ENCODE data around the gene RASD2. TPM values are rescaled to one million over a fixed set of nuclear protein-coding genes. Genes with fewer than 3 reads are reported as not detected.

The RASD2 gene
- polyA plus RNA-seq, 1 donor from 2014 or later, result not detected

DNA sequence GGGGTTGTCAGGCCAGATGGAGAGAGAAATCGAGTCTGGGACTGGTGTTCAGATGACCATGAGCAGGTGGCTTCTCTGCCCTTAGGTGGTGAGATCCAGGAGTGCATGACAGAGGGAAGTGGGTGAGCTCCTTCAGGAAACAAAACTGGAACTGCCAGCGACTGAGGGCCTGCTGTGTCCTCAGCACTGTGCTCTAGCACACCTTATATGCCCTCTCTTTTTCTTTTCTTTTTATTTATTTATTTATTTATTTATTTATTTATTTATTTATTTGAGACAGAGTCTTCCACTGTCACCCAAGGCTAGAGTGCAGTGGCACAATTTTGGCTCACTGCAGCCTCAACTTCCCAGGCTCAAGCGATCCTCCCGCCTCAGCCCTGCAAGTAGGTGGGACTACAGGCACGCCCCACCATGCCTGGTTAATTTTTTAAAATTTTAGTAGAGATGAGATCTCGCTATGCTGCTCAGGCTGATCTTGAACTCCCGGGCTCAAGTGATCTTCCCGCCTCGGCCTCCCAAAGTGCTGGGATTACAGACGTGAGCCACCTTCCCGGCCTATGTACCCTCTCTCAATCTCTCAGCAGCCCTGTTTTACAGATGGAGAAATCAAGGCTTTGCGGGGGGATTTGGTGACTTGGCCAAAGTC, 14.8 kb upstream of the RASD2 start:
- Mint-ChIP-seq H3K9me3 (peaks cover 0 to 6% (median 3%) of the 10 kb centered on the region in 3 donors), H3K4me3 (no peak overlapping the region), H3K36me3 (peaks cover 2% of the 10 kb centered on the region), H3K27me3 (peaks cover 12% of the 10 kb centered on the region), H3K4me1 (peaks cover 6 to 20% (median 11%) of the 10 kb centered on the region in 3 donors), H3K27ac (peak overlapping the region in 1 of 3 donors; percentile 46)

DNA sequence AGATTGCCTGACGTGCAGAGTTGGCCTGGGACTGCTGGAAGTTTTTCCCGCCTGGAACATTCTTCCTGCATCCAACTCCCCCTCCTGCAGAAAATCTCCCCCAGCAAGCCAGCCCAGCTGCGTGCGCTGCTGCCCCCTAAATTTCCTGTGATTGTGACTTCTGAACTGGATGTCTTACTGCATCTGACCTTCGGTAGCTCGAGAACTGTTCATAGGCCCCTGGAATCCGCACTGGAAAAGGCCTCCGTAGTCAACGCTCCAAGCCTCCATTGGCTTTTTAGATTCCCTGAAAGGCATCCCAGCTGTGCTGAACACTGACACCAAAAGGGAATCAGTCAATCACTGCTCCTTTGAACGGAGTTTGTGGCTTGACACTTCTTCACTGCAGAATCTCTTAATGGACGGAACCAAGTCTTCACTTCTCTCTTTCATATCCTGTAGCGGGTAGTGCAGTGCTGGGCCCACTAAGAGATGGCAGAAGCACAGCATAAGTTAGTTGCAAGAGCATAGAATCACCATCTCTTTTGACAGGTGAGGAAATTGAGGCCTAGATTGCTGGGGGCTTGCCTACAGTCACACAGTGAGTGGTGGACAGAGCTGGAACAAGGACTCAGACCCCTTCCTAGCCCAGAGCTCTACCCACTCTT, 14.2 kb upstream of the RASD2 start:
- H3K9me3 Mint-ChIP-seq, result peaks cover 0 to 6% (median 3%) of the 10 kb centered on the region in 3 donors
- peaks cover 6 to 20% (median 11%) of the 10 kb centered on the region in 3 donors for H3K4me1 Mint-ChIP-seq
- H3K4me3 Mint-ChIP-seq, result peak overlapping the region in 1 of 4 donors; percentile 59
- H3K27me3 Mint-ChIP-seq, result peaks cover 12% of the 10 kb centered on the region
- H3K27ac Mint-ChIP-seq, result no peak overlapping the region
- peaks cover 2% of the 10 kb centered on the region for H3K36me3 Mint-ChIP-seq

DNA sequence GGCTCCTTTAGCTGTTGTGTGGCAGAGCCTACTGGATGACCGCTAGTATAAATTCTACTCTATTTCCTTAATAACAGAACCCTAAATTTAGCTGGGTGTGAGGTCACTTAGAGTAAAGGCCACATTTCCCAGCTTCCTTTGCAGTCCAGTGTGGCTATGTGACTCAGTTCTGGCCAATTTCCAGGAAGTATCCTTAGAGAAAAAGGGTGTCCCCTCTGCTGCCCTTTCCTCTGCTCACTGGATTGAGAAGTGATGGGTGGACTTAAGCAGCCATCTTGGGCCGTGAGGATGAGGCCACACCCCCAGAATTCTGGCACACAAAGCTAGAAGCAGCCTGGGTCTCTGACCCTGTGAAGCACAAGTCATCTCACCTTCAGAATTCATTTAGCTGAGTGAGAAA, 11.7 kb upstream of the RASD2 start:
- H3K27ac Mint-ChIP-seq, result no peak overlapping the region
- H3K9me3 Mint-ChIP-seq, result peaks cover 0 to 6% (median 3%) of the 10 kb centered on the region in 3 donors
- H3K27me3 Mint-ChIP-seq, result peaks cover 2% of the 10 kb centered on the region
- peaks cover 2% of the 10 kb centered on the region for H3K36me3 Mint-ChIP-seq
- no peak overlapping the region for H3K4me3 Mint-ChIP-seq
- H3K4me1 Mint-ChIP-seq, result peaks cover 6 to 20% (median 10%) of the 10 kb centered on the region in 3 donors

- Mint-ChIP-seq H3K9me3 (peaks cover 0 to 6% (median 3%) of the 10 kb centered on the region in 3 donors), H3K27me3 (peaks cover 9% of the 10 kb centered on the region), H3K36me3 (peaks cover 2% of the 10 kb centered on the region)
Measured at GRCh38 chr22:35530700-35531099, 9.9 kb upstream of the RASD2 start.

DNA sequence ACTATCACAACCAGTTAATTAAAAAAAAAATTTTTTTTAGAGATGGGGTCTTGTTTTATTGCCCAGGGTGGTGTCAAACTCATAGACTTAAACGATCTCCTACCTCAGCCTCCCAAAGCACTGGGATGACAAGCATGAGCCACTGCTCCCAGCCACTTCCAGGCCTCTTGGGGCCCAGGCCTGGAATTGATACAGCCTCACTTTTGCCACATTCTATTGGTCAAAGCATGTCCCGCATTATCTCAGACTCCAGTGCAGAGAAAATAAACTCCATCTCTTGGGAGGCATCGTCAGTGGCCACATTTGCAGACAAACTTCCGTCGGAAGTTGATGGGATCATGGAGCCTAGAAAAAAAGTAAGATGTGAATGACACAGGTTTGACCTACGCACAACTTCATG, 9.4 kb upstream of the RASD2 start:
- Mint-ChIP-seq H3K4me1 (peaks cover 6 to 16% (median 10%) of the 10 kb centered on the region in 3 donors), H3K4me3 (no peak overlapping the region), H3K9me3 (peaks cover 0 to 6% (median 3%) of the 10 kb centered on the region in 3 donors), H3K36me3 (peaks cover 2% of the 10 kb centered on the region), H3K27ac (no peak overlapping the region), H3K27me3 (peaks cover 9% of the 10 kb centered on the region)

More at GRCh38 chr22:35530700-35531099, 9.9 kb upstream of the RASD2 start:
- Mint-ChIP-seq H3K4me3 (no peak overlapping the region), H3K4me1 (peaks cover 6 to 18% (median 10%) of the 10 kb centered on the region in 3 donors), H3K27ac (no peak overlapping the region)

GRCh38 chr22:35531676-35532075, 9.0 kb upstream of the RASD2 start:
- Mint-ChIP-seq H3K4me3 (no peak overlapping the region), H3K27ac (no peak overlapping the region), H3K36me3 (peaks cover 2% of the 10 kb centered on the region), H3K9me3 (peaks cover 0 to 6% (median 3%) of the 10 kb centered on the region in 3 donors), H3K4me1 (peaks cover 2 to 11% (median 6%) of the 10 kb centered on the region in 3 donors), H3K27me3 (peaks cover 9% of the 10 kb centered on the region)

- Mint-ChIP-seq H3K27ac (no peak overlapping the region), H3K9me3 (peaks cover 0 to 6% (median 3%) of the 10 kb centered on the region in 3 donors), H3K27me3 (peaks cover 9% of the 10 kb centered on the region), H3K4me3 (no peak overlapping the region), H3K4me1 (peaks cover 5 to 6% (median 6%) of the 10 kb centered on the region in 3 donors), H3K36me3 (peaks cover 2% of the 10 kb centered on the region)
Measured at GRCh38 chr22:35533365-35534029, 7.1 kb upstream of the RASD2 start.

GRCh38 chr22:35534091-35534490, 6.5 kb upstream of the RASD2 start:
- Mint-ChIP-seq H3K27me3 (peaks cover 13% of the 10 kb centered on the region), H3K36me3 (peaks cover 2% of the 10 kb centered on the region), H3K4me3 (no peak overlapping the region), H3K4me1 (peaks cover 6 to 9% (median 6%) of the 10 kb centered on the region in 3 donors), H3K9me3 (peaks cover 0 to 5% (median 3%) of the 10 kb centered on the region in 3 donors), H3K27ac (no peak overlapping the region)

DNA sequence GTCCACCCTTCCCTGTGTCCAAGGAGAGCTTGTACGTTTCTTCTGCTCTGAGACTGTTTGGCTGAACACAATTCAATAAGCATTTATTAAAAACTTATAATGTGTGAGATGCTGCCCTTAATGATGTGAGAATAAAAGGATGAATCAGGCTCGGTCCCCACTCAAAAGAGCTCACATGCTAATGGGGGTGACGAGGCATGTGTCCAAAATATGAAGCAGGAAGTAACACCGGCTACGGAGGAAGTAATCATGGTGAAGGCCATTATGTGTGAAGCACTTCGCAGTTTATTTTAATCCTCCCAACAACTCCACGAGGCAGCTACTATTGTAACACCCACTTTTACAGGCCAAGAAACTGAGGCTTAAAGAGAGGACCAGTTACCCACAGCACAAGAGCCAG, 3.4 kb upstream of the RASD2 start:
- H3K4me3 Mint-ChIP-seq, result peak overlapping the region in 1 of 4 donors; percentile 54
- H3K9me3 Mint-ChIP-seq, result no peaks in the 10 kb centered on the region
- H3K36me3 Mint-ChIP-seq, result peaks cover 2% of the 10 kb centered on the region
- peaks cover 24% of the 10 kb centered on the region for H3K27me3 Mint-ChIP-seq
- peaks cover 8 to 13% (median 9%) of the 10 kb centered on the region in 3 donors for H3K4me1 Mint-ChIP-seq
- no peak overlapping the region for H3K27ac Mint-ChIP-seq

DNA sequence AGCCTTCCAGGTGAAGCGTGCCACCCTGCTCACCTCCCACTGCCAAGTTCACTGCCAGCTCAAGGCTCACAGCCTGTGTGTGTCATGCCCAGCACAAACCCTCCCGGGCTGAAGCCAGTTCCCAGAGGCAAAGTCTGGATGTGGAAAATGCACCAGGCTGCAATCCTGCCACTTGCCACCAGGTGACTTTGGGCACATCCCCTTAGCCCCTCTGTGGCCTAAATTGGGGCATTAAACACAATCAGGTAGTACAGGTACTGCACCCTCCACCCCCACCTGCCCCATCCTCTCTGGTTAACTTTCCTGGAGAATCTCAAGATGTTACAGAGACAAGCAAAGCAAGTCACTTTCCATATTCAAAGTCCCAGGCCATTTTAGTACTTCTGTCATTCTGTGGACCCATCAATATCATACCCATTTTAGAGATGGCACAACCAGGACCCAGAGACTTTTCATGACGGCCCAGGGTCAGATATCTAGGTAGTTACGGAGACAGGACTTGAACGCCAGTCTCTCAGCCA, 1.8 kb upstream of the RASD2 start:
- Mint-ChIP-seq H3K4me1 (peaks cover 9 to 13% (median 9%) of the 10 kb centered on the region in 3 donors), H3K4me3 (peak overlapping the region in 2 of 4 donors; percentile 47 to 49), H3K27ac (peak overlapping the region in 1 of 3 donors; percentile 60), H3K36me3 (peaks cover 2% of the 10 kb centered on the region), H3K9me3 (no peaks in the 10 kb centered on the region), H3K27me3 (peaks cover 29% of the 10 kb centered on the region)

DNA sequence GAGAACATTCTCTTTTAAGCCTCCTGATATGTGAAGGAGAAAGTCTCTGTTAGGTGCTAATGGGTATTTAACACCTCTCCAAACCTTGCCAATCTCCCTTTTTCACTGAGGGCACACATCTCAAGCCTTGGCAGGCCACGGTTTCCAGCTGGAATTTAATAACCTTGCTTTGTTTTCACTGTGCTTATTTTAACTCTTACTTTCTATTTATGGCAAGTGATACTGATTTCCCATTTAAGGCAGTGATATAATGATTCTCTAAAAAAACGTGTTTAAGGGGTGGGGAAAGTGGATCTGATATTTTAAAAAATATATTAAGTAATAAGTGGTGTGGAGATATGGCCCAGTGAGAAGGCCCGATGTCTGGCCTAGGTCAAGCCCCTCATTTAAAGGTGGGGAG, 1.1 kb upstream of the RASD2 start:
- H3K9me3 Mint-ChIP-seq, result no peaks in the 10 kb centered on the region
- H3K27ac Mint-ChIP-seq, result no peak overlapping the region
- peaks cover 9 to 13% (median 9%) of the 10 kb centered on the region in 3 donors for H3K4me1 Mint-ChIP-seq
- H3K4me3 Mint-ChIP-seq, result peak overlapping the region; percentile 2 to 79 (median 50)
- H3K27me3 Mint-ChIP-seq, result peaks cover 32% of the 10 kb centered on the region
- H3K36me3 Mint-ChIP-seq, result peaks cover 2% of the 10 kb centered on the region

- H3K4me1 Mint-ChIP-seq, result peaks cover 9 to 13% (median 9%) of the 10 kb centered on the region in 3 donors
- H3K9me3 Mint-ChIP-seq, result no peaks in the 10 kb centered on the region
- peaks cover 34% of the 10 kb centered on the region for H3K27me3 Mint-ChIP-seq
- no peak overlapping the region for H3K27ac Mint-ChIP-seq
- H3K4me3 Mint-ChIP-seq, result peak overlapping the region; percentile 60 to 91 (median 72)
- H3K36me3 Mint-ChIP-seq, result peaks cover 2% of the 10 kb centered on the region
Measured at GRCh38 chr22:35539910-35540594, 579 bp upstream of the RASD2 start.

DNA sequence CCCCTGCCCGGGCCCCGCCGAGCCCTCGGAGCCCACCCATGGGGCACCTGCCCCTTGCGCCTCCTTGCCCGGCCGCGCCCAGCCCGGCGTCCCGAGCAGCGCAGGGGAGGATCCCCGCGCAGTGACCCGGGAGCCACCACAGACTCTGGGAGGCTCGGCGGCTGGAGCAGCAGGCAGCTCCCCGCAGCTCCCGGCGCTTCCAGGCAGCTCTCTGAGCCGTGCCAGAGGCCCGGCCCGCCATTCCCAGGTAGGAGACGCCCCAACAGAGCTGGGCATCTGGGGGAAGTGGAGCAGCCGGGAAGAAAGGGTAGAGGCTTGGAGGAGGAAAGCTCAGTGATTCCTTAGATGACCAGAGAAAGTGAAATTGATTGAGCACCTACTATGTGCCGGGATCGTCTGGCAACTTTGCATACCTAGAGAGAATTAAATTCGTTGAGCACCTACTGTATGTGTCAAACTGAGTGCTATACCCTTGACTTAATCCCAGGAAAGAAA, 670 bp downstream of the RASD2 start:
- Mint-ChIP-seq H3K4me1 (peaks cover 9 to 13% (median 9%) of the 10 kb centered on the region in 3 donors), H3K4me3 (peak overlapping the region in 2 of 4 donors; percentile 18 to 46), H3K36me3 (peaks cover 2% of the 10 kb centered on the region), H3K27me3 (peaks cover 32% of the 10 kb centered on the region), H3K27ac (no peak overlapping the region), H3K9me3 (no peaks in the 10 kb centered on the region)

All from IgD-negative memory B cell (primary cell).